HG03457 (cell line): ENCODE measurements around the gene PDE9A.
"Not testable (repeated sequence)": the region's sequence is repeated elsewhere in the genome, so short reads cannot be mapped to it uniquely, and the experiment has no call there.

Experiments used
- ATAC-seq: cut with Tn5 transposase; IDR thresholded peaks from one replicate; pipeline ENCODE4 v1.9.1; 2021; ENCODE audit warnings: moderate number of reproducible peaks; ENCODE audit not compliant: unreplicated experiment

Gene PDE9A

GRCh38 chr21:42653231-42654061, at the start of gene PDE9A:
PDE9A (plus strand) TSS chr21:42653621; CDS start chr21:42653815, 194 bp downstream.
- no peak for ATAC-seq

- ATAC-seq = no peak
These were observed 46.3 kb upstream of the PDE9A start for GRCh38 chr21:42607102-42607501.

GRCh38 chr21:42607525-42608102, 45.8 kb upstream of the PDE9A start:
- no peak for ATAC-seq

GRCh38 chr21:42608446-42608845, 45.0 kb upstream of the PDE9A start:
- no peak for ATAC-seq

GRCh38 chr21:42609811-42610210, 43.6 kb upstream of the PDE9A start:
- ATAC-seq = no peak

- no peak for ATAC-seq
These were observed 41.6 kb upstream of the PDE9A start for GRCh38 chr21:42611852-42612251.

GRCh38 chr21:42612390-42612789, 41.0 kb upstream of the PDE9A start:
- ATAC-seq = no peak

- no peak for ATAC-seq
These were observed 39.7 kb upstream of the PDE9A start for GRCh38 chr21:42613756-42614155.

- no peak for ATAC-seq
These were observed 39.0 kb upstream of the PDE9A start for GRCh38 chr21:42614396-42614795.

GRCh38 chr21:42614811-42615351, 38.5 kb upstream of the PDE9A start:
- ATAC-seq = no peak

- ATAC-seq = not testable (repeated sequence)
These were observed 38.0 kb upstream of the PDE9A start for GRCh38 chr21:42615377-42615776.

GRCh38 chr21:42615924-42616323, 37.5 kb upstream of the PDE9A start:
- no peak for ATAC-seq

GRCh38 chr21:42616446-42616845, 37.0 kb upstream of the PDE9A start:
- no peak for ATAC-seq

- ATAC-seq = no peak
These were observed 36.5 kb upstream of the PDE9A start for GRCh38 chr21:42616941-42617340.

GRCh38 chr21:42617486-42617885, 35.9 kb upstream of the PDE9A start:
- no peak for ATAC-seq

- ATAC-seq = no peak
These were observed 34.7 kb upstream of the PDE9A start for GRCh38 chr21:42618707-42619102.

GRCh38 chr21:42619166-42619565, 34.3 kb upstream of the PDE9A start:
- no peak for ATAC-seq

GRCh38 chr21:42619841-42620240, 33.6 kb upstream of the PDE9A start:
- ATAC-seq = no peak

- no peak for ATAC-seq
These were observed 32.1 kb upstream of the PDE9A start for GRCh38 chr21:42621166-42621818.

- ATAC-seq = no peak
These were observed 31.6 kb upstream of the PDE9A start for GRCh38 chr21:42621819-42622177.

- no peak for ATAC-seq
These were observed 31.1 kb upstream of the PDE9A start for GRCh38 chr21:42622284-42622683.

- no peak for ATAC-seq
These were observed 29.7 kb upstream of the PDE9A start for GRCh38 chr21:42623694-42624093.
